Fibroblast of lung (primary cell): ENCODE measurements around the gene DLGAP1. TPM values are rescaled to one million over a fixed set of nuclear protein-coding genes. Genes with fewer than 3 reads are reported as not detected.

Experiments
- DNase-seq, 2 donors: peaks; one replicate each; pipeline versions ENCODE4 v3.0.0 to v3.0.0-alpha.2; 2010; ENCODE audit warnings: low read depth in 2 of 2
- H2AFZ ChIP-seq: 2 replicates; pipeline ENCODE4 v1.5.1; 2012; ENCODE audit warnings: low read length, control low read depth, inconsistent platforms
- H3K27ac ChIP-seq: 2 replicates; pipeline ENCODE4 v1.5.1; 2011; ENCODE audit warnings: low read length, control low read depth; ENCODE audit not compliant: insufficient read depth
- H3K27me3 ChIP-seq: 2 replicates; pipeline ENCODE4 v1.5.1; 2011; ENCODE audit warnings: mild to moderate bottlenecking, low read length; ENCODE audit not compliant: control insufficient read depth, insufficient read depth
- H3K36me3 ChIP-seq: 2 replicates; pipeline ENCODE4 v1.5.1; 2011; ENCODE audit warnings: low read length; ENCODE audit not compliant: control insufficient read depth, insufficient read depth
- H3K4me1 ChIP-seq: 2 replicates; pipeline ENCODE4 v1.5.1; 2011; ENCODE audit warnings: low read length; ENCODE audit not compliant: control insufficient read depth, insufficient read depth; ENCODE audit errors: extremely low read depth
- H3K4me2 ChIP-seq: 2 replicates; pipeline ENCODE4 v1.5.1; 2011; ENCODE audit warnings: low read length, control low read depth; ENCODE audit not compliant: insufficient read depth; ENCODE audit errors: extremely low read depth
- H3K4me3 ChIP-seq, 4 experiments: fragments of 200-600 bp in 1 of 4; sonication (generic) in 1 of 4; replicated peaks in 1 of 4; 2 replicates each; pipeline ENCODE4 v1.5.1; 2011 to 2016; ENCODE audit warnings: low read length in 4 of 4, low read depth in 3 of 4, mild to moderate bottlenecking in 3 of 4, control low read depth in 2 of 4, inconsistent platforms in 1 of 4, mixed read lengths in 1 of 4; ENCODE audit not compliant: insufficient read depth in 1 of 4; ENCODE audit errors: control extremely low read depth in 1 of 4
- H3K79me2 ChIP-seq: 2 replicates; pipeline ENCODE4 v1.5.1; 2012; ENCODE audit warnings: mild to moderate bottlenecking, low read length, inconsistent platforms; ENCODE audit not compliant: control insufficient read depth, insufficient read depth
- H3K9ac ChIP-seq: 2 replicates; pipeline ENCODE4 v1.5.1; 2011; ENCODE audit warnings: mild to moderate bottlenecking, low read length, control low read depth; ENCODE audit not compliant: insufficient read depth
- H3K9me3 ChIP-seq: 2 replicates; pipeline ENCODE4 v1.5.1; 2012; ENCODE audit warnings: low read depth, low read length; ENCODE audit not compliant: control insufficient read depth, insufficient read depth
- H4K20me1 ChIP-seq: 2 replicates; pipeline ENCODE4 v1.5.1; 2011; ENCODE audit warnings: low read length; ENCODE audit not compliant: control insufficient read depth, insufficient read depth; ENCODE audit errors: extremely low read depth
- CTCF ChIP-seq, 2 donors: IDR thresholded peaks in 1 of 2; conservative IDR thresholded peaks in 1 of 2; 1 replicate in 1 of 2; 2 replicates in 1 of 2; pipeline ENCODE4 v1.5.1; 2011 to 2012; ENCODE audit warnings: low read length in 2 of 2, control low read depth in 1 of 2, inconsistent platforms in 1 of 2, low read depth in 1 of 2, mild to moderate bottlenecking in 1 of 2
- EZH2 ChIP-seq: IDR thresholded peaks from 2 replicates; pipeline ENCODE4 v1.5.1; 2012; ENCODE audit warnings: low read length, control low read depth, mild to moderate bottlenecking; ENCODE audit errors: missing control alignments
- polyA plus RNA-seq, 2 donors: library from polyadenylated mRNA; depleted of rRNA in 1 of 2; stranded (reverse) in 1 of 2; unstranded in 1 of 2; fragments of >200 nt; gene quantifications; 2 replicates each; pipeline ENCODE4 v1.2.1, GENCODE V29; 2011 to 2012; ENCODE audit warnings: missing spikeins in 1 of 2
- total RNA-seq: library from RNA; depleted of rRNA; stranded (reverse); fragments of >200 nt; gene quantifications from 2 replicates; pipeline ENCODE4 v1.2.1, GENCODE V29; 2014

The DLGAP1 gene
- total and polyA plus RNA-seq, 2 donors (not counting 1 experiment from before 2014, with no cell fraction given), result 0.16 to 0.17 TPM

GRCh38 chr18:4144201-4144600 is 310.9 kb downstream of the DLGAP1 start:
- H2AFZ ChIP-seq, result no peak overlapping the region
- no peaks in the 10 kb centered on the region for H3K4me1 ChIP-seq
- no peak for TF ChIP-seq EZH2
- no peak for TF ChIP-seq CTCF (conservative IDR thresholded peaks at IDR 0.05 in 1 of 2, IDR thresholded peaks at IDR 0.05 in 1 of 2; ENCODE audit: low read depth in 1 of 2, low read length in 2 of 2)
- H3K27me3 ChIP-seq, result no peaks in the 10 kb centered on the region
- no peak overlapping the region for H3K4me2 ChIP-seq
- no peak overlapping the region for H3K27ac ChIP-seq
- no peak overlapping the region for H3K4me3 ChIP-seq
- DNase-seq, result no peak
- H3K36me3 ChIP-seq, result no peaks in the 10 kb centered on the region
- no peak overlapping the region for H3K9ac ChIP-seq
- H3K79me2 ChIP-seq, result no peaks in the 10 kb centered on the region
- H3K9me3 ChIP-seq, result no peaks in the 10 kb centered on the region
- H4K20me1 ChIP-seq, result no peaks in the 10 kb centered on the region

- Histone ChIP-seq H3K9me3 (no peaks in the 10 kb centered on the region), H3K4me3 (no peak overlapping the region), H3K4me2 (no peak overlapping the region), H4K20me1 (no peaks in the 10 kb centered on the region), H2AFZ (no peak overlapping the region), H3K79me2 (no peaks in the 10 kb centered on the region), H3K9ac (no peak overlapping the region), H3K27ac (no peak overlapping the region), H3K36me3 (no peaks in the 10 kb centered on the region), H3K4me1 (no peaks in the 10 kb centered on the region), H3K27me3 (no peaks in the 10 kb centered on the region)
- DNase-seq, result no peak
- TF ChIP-seq EZH2 (no peak), CTCF (conservative IDR thresholded peaks at IDR 0.05 in 1 of 2, IDR thresholded peaks at IDR 0.05 in 1 of 2; ENCODE audit: low read depth in 1 of 2, low read length in 2 of 2) (no peak)
Measured at GRCh38 chr18:4143585-4143984, 311.5 kb downstream of the DLGAP1 start.

GRCh38 chr18:4142876-4143275 is 312.2 kb downstream of the DLGAP1 start:
- no peaks in the 10 kb centered on the region for H3K9me3 ChIP-seq
- H4K20me1 ChIP-seq, result no peaks in the 10 kb centered on the region
- H3K79me2 ChIP-seq, result no peaks in the 10 kb centered on the region
- H2AFZ ChIP-seq, result no peak overlapping the region
- TF ChIP-seq EZH2 (no peak), CTCF (conservative IDR thresholded peaks at IDR 0.05 in 1 of 2, IDR thresholded peaks at IDR 0.05 in 1 of 2; ENCODE audit: low read depth in 1 of 2, low read length in 2 of 2) (no peak)
- H3K27ac ChIP-seq, result no peak overlapping the region
- H3K36me3 ChIP-seq, result no peaks in the 10 kb centered on the region
- DNase-seq, result no peak
- no peaks in the 10 kb centered on the region for H3K27me3 ChIP-seq
- no peak overlapping the region for H3K4me3 ChIP-seq
- no peak overlapping the region for H3K4me2 ChIP-seq
- no peak overlapping the region for H3K9ac ChIP-seq
- H3K4me1 ChIP-seq, result no peaks in the 10 kb centered on the region
